SIG-M5 treated with dmso at 0.1 percent for 504 hours (cell line): Measurements from ENCODE around the gene TGIF1.
"Not testable (repeated sequence)": the region's sequence is repeated elsewhere in the genome, so short reads cannot be mapped to it uniquely, and the experiment has no call there.

Source experiments
- DNase-seq: peaks from one replicate; lab custom pipeline; 2025; ENCODE audit not compliant: unreplicated experiment; lab: John Stamatoyannopoulos, UW

TGIF1 gene

DNA sequence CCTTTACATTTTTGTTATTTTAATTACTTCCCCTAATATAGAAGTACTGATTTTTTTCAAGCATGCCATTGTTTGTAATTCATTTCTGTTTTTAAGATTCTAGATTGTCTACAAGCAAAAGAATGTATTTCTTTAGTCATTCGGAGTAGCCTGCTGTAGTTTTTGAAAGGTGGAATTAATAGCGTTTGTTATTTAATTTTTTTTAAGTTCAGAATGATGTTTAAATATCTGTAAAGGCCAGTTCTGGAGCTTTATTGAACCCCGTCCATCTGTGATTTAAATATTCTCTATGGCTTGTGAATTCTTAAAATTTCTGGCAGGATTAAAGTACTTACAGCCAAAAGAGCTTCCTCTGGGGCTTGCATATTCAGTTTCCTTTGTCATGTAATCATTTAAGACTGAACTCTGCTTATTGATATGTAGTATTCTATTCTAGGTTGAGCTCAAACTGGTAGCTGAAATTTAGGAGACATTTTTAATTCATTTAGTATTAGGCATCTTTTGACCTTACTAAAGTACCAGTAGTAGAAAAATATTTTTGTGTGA lies 5.2 kb downstream of the TGIF1 start:
- DNase-seq = no peak

DNA sequence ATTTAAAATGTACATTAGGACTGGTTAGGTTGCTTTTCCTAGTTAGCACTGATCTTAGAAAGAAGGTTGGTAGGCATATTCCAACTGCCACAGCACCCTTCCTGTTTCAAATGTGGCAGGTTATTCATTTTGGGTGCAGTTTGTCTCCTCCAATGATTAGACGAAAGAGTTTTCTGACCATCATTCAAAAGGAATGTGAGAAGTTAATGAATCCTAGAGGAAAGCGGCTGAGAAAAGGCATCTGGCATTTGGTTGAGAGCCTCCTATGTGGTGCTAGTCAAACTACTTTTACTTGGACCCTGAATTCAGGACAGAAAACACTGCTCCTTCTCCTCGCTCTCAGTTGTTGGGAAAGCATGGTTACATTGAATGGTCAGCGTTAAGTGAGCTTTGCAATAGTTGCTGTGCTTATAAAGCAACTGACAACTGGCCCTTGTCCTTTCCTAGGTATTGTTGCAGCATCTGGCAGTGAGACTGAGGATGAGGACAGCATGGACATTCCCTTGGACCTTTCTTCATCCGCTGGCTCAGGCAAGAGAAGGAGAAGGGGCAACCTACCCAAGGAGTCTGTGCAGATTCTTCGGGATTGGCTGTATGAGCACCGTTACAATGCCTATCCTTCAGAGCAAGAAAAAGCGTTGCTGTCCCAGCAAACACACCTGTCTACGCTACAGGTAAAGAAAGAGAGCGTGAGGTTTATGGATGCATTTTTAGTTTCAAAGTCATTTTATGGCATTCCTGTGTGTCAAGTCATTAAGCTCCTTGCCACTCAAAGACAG lies 6.1 kb downstream of the TGIF1 start:
- DNase-seq = no peak

DNA sequence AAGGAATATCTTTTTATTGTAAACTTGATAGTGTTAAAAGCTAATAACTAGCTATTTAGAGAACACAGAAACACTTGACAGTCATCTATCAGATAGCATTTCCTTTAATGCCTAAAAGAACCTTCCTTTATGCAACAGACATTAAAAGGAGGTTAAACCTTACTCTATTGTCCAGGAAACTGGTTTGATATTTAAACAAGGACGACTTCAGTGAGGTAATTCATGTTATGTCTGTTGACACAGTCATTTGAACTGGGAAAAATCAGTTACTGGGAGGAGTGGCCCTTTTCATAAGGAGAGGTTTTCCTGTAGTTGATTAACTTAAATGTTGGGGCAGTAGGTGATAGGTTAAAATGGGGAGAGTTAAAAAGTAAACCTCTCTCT lies 6.7 kb downstream of the TGIF1 start:
- DNase-seq = no peak

DNA sequence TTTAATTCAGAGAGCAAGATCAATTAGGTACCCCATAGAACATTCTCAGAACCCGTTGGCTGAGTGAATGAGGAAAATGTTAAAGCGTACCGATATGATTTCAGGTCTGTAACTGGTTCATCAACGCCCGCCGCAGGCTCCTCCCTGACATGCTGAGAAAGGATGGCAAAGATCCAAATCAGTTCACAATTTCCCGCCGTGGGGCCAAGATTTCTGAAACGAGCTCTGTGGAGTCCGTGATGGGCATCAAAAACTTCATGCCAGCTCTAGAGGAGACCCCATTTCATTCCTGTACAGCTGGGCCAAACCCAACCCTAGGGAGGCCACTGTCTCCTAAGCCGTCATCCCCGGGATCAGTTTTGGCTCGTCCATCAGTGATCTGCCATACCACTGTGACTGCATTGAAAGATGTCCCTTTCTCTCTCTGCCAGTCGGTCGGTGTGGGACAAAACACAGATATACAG lies 7.3 kb downstream of the TGIF1 start:
- no peak for DNase-seq

DNA sequence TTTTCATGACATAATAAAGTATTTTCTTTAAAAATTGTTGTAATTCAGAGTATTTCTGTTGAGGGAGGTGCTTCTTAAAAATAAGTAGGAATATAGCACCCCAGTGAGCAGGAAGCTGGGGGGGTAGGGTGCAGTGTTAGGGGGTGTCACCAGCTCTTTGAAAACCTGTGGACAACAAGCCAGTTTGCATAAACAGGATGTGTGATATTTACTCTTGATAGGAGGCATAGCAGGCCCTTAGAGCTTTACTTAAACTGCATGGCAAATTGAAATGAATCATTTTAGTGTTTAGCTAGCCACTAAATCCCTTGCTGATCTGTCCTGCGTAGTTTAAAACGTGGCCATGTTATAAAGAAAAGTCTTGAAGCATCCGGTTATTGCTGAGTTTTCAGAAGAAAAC lies 8.4 kb downstream of the TGIF1 start:
- no peak for DNase-seq

DNA sequence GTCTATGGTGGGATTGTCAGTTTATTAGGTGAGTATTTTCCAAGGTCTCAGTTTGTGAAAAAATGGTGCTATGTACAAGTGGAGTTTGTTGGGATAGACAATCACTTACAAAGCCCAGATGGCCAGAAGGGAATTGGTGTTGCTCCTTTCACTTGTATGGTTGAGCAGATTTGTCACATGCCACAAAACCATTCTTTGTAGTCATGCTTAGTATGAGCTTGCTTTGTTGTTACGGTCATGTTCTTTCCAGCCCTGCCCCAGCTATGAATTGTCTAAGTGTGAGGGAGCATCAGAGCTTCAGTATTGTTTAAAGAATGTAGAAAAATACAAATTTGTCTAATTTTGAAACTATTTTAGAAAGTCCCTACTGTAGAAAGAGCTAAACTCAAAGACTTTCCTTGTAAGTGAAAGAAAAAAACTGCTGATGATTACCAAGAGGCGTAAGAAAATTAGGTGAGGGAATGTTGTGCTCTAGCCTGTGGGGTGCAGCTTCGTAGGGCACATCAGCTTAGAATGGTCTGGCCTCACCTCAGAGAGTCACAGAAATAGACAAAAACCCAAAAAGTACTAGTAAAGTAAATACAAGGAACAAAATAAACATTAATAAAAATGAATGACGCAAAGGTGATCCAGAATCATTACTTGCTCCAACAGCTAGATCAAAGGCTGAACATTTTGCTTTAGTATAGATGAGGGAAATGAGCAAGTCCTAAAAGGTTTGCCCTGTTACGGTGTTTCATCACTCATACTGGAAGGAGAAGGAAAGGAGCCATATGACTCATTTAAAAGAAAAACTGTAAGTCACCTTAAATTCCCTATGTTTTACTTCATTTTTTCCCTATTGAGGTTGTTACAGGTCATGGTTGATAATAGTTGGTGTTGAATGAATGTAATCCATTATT lies 9.2 kb downstream of the TGIF1 start:
- DNase-seq = no peak

DNA sequence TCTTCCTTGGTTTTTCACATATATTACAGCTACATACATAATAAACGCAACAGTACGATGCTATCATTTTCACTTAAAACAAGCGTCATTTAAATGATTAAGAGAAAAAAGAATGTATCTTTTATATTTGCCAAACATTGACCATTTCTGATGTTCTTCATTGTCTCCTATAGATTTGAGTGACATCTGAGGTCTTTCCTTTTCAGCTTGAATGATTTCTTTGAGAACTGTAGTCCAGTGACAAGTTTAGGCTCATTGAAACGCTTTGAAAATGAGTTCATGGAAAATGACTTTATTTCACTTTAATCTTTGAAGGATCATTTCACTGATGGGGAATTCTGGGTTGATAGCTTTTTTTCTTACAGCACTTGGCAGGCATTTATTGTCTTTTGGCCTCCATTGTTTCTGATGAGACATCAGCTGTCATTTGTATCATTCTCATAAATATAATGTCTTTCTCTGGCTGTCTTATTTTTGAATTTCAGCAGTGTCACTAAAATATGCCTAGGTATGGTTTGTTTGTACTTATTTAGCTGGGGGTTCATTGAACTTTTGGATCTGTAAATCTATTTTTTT lies 10.9 kb downstream of the TGIF1 start:
- no peak for DNase-seq

DNA sequence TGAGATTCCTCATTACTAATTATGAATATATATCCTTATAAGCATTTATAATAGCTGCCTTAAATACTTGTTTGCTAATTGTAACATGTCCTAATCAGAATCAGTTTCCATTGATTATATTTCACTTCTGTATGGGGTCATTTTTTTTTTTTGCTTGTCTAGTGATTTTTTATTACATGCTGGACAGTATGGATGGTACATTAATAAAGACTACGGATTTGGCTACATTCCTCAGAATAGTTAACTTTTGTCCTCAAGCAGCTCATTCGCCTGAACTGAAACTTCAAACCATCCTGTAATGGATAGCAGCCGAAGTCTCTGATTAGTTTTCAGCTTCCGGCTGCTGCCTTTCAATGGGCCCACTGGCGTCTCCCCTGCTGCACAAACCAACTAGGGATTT lies 11.7 kb downstream of the TGIF1 start:
- DNase-seq = no peak

DNA sequence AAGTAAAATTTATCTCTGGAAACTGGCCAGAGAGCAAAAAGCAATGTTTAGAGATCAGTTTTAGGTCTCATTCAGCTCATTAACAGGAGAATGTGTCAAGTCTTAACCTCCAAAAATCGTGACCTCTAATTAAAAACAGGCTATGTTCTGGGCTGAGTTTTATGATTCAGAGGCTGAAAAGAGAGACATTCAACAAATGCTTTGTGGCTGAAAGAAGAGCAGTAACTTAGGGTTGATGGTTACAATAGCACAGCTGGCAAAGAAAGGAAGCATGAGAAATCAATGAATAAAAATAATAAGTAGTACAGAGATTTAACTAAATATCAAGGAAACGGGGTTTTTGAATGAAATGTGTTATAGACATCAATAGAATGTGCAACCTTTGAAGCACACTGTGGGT lies 13.1 kb downstream of the TGIF1 start:
- DNase-seq = no peak

DNA sequence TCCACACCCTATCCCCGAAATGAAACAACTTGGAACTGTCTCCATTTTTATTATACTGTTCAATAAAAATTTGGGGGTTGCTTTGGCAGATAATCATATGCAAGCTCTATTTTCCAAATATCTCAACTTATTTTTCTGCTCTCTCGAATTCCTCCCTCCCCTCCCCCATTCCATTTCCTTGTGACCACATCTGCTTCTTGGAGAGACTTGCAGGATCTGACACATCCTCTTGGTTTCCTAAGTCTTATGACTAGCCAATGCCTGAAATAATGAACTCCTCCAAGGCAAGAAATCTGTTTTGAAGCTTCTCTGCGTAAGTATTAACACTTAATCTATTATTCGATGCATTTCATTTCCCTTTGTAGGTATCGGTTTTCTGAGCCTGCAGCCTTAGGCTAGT lies 16.1 kb downstream of the TGIF1 start:
- DNase-seq = peak; percentile 55

DNA sequence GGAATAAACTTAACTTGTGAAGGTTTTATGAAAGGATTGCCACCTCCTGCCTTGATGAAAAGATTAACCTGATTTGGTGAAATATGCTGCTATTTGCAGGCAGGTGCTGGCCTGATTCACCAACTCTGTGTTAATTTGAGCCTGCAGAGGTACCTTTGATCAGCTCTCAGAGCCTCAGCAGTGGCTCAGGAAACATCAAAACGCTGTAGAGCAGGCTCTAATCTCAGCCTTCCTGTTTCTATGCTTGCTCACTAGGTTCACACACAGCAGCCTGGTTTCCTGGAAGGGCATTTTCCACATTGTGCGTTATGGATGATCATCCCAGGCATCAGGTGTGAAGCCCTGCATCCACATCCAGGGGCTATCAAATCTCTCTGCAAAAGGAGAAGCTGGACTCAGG lies 16.9 kb downstream of the TGIF1 start:
- DNase-seq = no peak

DNA sequence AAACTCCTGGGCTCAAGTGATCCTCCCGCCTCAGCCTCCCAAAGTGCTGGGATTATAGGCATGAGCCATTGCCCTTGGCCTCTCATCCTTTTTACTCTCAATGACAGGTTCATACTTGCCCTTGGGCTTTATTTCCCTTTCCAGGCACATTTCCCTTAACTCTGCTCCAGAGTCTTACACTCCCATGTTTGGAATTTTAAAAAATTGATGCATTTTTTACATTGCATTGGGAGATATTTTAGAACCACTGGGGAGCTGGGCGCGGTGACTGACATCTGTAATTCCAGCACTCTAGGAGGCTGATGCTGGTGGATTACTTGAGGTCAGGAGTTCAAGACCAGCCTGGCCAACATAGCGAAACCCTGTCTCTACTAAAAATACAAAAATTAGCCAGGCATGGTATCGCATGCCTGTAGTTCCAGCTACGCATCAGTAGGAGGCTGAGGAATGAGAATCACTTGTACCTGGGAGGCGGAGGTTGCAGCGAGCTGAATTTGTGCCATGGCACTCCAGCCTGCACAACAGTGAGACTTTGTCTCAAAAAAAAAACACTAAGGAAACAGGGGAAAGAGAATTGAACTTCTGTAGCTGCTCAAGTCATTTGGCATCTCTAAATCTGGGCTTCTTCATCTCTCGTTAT lies 18.2 kb downstream of the TGIF1 start:
- no peak for DNase-seq

DNA sequence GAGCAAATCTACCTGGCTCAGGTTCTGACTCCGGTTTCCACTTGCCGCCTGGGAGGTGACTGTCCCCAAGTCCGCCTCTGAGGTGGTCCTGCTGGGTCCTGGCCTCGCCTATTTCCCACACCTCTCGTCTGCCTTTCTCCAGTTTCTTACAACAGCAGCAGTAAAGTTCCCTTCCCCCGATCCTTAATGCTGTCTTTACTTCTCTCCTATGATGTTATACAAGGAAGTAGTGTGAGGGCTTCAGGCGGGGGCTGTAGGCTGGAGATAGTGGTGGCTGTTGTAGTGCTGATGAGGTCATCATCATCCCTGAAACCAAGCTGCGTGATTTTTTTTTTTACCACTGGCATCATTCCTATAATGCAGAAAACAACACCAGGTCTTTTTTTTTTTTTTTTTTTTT lies 18.9 kb downstream of the TGIF1 start:
- peak; percentile 31 for DNase-seq

DNA sequence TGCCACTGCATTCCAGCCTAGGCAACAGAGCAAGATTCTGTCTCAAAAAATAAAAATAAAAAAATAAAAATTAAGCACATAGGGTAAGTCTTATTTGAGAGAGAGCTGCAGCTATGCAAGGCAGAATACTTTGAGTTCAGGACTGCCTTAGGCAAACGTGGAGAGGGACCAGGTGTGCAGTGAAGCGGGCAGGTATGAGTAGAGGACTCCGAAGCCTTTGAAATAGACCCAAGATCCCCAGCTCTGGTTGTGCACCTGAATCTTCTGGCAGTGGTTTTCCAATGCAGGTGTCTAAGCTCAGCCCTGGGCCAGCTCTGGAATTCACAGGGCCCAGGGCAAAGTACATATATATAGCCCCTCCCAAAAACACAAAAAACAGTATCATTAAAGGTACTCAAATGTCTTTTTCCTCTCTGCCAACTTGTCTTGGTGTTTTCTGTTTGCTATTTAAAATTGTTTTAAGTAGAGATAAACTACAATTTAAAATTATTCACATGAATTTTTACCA lies 21.2 kb downstream of the TGIF1 start:
- DNase-seq = no peak

DNA sequence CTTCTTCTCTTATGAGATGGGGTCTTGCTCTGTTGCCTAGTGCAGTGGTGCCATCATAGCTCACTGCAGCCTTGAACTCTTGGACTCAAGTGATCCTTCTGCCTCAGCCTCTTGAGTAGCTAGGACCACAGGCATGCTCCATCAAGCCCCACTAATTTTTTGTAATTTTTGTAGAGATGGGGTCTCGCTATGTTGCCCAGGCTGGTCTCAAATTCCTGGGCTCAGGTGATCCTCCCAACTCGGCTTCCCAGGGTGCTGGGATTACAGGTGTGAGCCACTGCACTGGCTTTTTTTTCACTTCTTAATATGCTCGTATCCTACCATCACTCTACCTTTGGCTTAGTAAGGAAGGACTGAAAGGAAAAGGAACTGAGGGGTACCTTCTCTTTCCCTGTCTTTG lies 22.1 kb downstream of the TGIF1 start:
- DNase-seq = not testable (repeated sequence)

DNA sequence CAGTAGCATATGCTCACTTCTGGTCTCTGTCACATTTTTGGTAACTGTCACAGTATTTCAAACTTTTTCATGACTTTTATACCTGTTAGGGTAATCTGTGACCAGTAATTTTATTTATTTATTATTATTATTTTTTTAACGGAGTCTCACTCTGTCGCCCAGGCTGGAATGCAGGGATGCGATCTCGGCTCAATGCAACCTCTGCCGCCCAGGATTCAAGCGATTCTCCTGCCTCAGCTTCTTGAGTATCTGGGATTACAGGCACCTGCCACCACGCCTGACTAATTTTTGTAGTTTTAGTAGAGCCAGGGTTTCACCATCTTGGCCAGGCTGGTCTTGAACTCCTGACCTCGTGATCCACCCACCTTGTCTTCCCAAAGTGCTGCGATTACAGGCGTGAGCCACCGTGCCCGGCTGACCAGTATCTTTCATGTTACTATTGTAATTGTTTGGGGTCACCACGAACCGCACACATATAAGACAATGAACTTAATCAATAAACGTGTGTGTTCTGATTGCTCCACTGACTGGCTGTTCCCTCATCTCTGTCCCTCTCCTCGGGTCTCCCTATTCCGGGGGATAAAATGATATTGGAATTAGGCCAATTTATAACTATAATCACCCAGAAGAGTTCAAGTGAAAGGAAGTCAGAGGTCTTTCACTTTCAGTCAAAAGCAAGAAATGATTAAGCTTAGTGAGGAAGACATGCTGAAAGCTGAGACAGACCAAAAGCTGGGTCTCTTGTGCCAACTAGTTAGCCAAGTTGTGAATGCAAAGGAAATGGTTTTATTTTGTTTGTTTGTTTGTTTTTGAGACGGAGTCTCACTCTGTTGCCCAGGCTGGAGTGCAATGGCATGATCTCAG lies 22.9 kb downstream of the TGIF1 start:
- no peak for DNase-seq

DNA sequence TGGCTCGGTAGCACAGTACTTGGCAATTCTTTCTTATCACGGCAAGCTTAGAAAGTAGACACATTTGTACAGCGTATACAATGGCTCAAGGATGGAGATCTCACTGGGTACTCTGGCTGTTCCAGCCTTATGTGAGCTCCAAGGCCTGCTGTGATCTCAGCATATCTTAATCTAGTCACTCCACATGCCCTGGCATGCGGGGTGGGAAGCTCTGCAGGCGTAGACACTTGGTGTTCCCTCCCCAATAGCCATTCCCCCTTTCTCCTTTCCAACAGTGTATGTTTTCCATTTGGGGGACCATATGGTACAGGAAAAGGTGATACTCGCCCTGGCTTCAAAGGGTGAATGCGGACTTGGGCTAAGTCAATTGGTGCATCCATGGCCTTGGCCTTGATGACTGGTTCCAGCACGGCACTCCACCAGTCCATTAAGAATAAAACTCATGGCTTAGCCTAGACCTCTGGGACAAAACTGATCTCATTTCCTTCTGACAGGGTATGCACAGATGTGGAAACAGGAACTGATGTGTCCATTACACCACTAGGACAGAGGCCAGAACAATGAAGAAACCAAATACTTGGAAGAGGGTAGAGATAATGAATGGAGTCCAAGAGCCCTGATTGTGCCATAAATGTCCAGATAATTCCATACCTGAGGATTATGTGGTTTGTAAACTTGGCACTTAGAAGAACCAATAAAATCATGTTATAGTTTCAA lies 28.4 kb downstream of the TGIF1 start:
- DNase-seq = peak; percentile 20

DNA sequence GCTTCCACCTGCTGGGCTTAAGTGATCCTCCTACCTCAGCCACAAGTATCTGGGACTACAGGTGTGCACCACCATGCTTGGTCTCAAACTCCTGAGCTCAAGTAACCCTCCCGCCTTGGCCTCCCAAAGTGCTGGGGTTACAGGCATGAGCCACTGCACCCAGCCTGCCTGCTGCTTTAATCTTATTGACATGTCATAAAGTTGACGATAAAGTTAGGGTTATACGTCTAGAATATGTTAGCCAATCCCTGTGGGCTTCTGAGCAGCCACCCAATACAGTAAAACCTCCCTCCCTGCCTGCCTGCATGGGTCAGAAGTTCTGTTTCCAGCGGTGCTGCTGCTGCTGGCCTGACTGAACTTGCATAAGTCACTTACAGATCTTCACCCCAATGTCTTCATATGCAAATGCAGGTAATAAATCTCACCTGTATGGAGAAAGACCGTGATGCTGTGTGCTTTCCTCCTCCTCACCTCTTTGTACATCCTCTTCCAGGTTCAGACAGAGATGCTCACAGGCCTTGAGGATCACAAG lies 30.1 kb downstream of the TGIF1 start:
- DNase-seq = no peak
